HG03108 (cell line): Measurements from ENCODE around the gene EFCAB12.

Source experiments
- ATAC-seq: cut with Tn5 transposase; IDR thresholded peaks from one replicate; pipeline ENCODE4 v1.9.1; 2021; ENCODE audit warnings: moderate library complexity; ENCODE audit not compliant: unreplicated experiment

Gene EFCAB12

GRCh38 chr3:129446926-129447325 lies 18.5 kb upstream of the EFCAB12 start:
- ATAC-seq: no peak

DNA sequence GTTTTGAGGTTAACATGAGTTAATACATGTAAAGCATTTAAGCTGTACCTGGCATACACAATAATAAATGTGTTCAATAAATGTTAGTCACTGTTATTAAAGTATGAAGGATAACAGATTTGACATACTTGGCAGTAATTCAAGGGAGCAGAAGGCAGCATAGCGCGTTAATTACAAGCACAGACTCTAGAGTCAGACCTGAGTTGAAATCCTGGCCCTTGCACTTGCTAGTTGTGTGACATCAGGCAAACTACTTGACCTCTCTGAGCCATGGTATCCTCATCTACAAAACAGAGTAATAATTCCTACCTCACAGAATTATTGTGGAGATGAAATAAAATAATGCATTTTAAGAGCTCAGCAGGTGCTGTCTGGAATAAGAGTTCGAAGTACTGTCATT lies 17.0 kb upstream of the EFCAB12 start:
- no peak for ATAC-seq

DNA sequence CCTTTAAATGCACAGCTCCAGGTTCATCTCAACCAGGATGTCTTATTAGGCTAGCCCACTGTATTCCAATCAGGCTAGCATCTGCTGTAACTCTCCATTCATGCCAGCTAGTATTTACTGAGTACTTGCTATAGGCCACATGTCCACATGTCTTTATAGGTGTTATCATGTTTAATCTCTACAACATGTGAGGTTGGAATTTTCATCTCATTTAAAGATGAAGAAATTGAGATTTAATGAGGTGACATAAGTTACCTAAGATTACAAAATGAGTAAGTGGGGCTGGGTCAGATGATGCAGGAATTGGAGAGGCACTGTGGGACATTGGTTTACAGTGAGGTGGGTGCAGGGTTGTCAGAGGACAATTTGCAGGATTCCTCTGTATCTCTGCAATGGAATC lies 14.5 kb upstream of the EFCAB12 start:
- no peak for ATAC-seq

DNA sequence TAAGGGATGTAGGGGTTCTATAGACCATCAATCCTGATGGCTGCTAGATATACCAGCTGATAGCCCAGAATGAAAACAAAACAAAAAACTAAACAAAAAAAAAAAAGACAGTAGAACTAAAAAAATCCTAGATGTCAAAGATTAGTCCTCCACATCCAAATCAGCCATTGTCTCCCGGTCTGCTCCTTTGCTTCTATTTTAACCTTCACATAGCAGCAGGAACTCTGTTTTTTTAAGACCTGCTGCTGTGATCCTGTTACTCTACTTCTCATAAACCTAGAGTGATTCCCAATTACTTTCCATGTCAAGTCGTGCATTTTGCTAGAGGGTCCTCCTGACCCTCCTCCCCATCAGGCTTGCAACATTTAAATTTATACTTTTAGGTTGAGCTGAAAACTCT lies 14.1 kb upstream of the EFCAB12 start:
- ATAC-seq: no peak

DNA sequence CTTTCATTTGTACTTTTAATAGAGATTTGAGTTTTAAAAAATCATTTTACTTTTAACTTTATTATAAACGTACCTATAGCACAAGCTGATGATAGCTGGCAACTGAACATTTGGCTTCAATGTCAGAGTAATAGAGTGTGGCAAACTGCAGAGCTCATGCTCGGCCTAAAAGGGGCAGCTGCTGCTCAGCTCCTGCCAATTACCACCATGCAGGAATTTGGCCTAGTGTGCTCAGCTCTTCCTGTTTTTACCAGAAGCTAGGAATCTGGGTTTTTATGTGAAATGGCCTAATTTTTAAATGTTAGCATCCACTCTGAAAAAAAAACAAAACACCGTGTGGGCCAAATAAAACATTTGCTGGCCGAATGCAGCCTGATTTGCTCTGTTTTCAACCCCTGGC lies 13.3 kb upstream of the EFCAB12 start:
- no peak for ATAC-seq

DNA sequence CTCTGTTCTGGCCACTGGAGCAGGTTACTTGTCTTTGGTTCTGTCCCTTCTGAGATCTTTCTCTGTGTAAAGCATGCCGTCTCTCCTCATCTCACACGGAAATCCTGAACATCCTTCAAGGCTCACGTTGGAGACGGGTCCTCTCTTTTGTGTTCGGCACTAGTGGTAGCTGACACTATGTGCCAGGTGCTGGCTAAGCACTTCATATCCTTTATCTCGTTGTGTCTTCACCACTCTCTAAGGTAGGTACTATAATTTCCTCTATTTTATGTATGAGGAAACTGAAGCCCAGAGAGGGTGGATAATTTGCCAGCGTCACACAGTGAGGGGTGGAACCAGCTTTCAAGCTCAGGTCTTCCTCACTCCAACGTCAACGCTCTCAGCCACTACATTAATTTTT lies 12.8 kb upstream of the EFCAB12 start:
- ATAC-seq: no peak

- no peak for ATAC-seq
Measured at GRCh38 chr3:129440618-129441190, 12.3 kb upstream of the EFCAB12 start.

- peak; percentile 84 for ATAC-seq
Measured at GRCh38 chr3:129439817-129440617, 11.6 kb upstream of the EFCAB12 start, which contains the start of the genes IFT122 and MBD4. IFT122 (plus strand) TSS chr3:129440224; CDS start chr3:129440331, 107 bp downstream. MBD4 (minus strand) TSS chr3:129439948; CDS start chr3:129439833, 115 bp downstream.

DNA sequence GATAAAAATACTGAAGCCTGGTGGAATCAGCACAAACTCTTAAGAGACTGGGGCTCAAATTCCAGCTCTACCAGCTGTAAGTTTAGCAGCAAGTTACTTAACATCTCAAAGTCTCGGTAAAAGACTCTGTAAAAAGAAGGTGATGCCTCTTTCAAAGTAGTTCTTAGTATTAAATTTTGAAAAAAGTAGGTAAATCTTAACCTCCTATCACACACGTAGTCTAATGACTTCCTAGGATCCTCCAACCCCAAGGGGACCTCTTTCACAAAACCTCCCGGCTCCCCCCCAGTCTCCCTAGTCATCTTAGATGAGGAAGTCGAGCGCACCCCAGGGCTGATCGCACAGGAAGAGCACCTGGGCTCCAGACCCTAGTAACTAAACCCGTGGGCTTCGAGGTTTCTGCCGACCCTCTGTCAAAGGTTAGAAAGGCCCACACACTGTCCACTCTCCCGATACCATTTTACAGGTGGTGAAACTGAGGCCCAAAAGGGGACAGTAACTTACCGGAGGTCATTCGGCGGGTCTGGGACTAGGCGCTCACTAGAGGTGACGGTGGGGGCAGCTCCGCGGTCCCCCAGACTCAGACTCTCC lies 10.9 kb upstream of the EFCAB12 start:
- no peak for ATAC-seq

DNA sequence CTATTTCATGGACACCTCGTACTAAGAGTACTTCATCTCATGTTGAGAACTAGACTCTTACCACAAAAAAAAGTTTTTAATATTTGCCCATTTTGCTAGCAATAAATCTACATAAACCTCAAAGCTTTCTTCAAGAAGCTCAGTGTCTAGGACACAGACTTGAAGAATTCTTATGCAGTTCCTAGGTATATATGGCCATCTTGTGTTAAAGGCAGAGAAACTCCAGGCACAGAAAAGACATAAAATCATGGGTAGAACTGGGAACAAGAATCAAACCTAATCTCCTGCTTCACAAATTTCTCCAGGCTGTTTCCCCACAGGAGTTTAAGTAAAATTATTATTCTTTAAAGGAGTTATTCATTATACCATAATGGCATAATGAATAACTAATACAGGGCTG lies 6.9 kb upstream of the EFCAB12 start:
- no peak for ATAC-seq

DNA sequence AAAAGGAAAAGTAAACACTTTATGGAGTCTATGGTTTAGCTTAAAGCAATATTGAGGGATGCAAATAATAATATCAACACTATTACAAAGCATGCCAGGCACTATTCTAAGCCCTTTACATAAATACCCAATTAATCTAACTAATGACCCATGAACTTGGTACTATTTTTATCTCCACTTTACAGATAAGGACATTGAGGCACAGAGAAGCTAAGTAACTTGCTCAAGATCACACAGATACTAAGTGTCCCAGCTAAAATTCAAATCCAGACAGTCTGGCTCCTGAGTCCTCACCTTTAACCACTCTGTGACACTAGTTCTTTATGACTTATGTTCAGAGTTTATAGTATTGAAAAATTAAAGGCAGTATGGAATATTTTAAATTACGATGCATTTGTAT lies 5.7 kb upstream of the EFCAB12 start:
- ATAC-seq: no peak

- no peak for ATAC-seq
Measured at GRCh38 chr3:129433565-129433964, 5.1 kb upstream of the EFCAB12 start.

GRCh38 chr3:129432671-129433070 lies 4.2 kb upstream of the EFCAB12 start:
- ATAC-seq: no peak

- no peak for ATAC-seq
Measured at GRCh38 chr3:129432036-129432435, 3.6 kb upstream of the EFCAB12 start.

DNA sequence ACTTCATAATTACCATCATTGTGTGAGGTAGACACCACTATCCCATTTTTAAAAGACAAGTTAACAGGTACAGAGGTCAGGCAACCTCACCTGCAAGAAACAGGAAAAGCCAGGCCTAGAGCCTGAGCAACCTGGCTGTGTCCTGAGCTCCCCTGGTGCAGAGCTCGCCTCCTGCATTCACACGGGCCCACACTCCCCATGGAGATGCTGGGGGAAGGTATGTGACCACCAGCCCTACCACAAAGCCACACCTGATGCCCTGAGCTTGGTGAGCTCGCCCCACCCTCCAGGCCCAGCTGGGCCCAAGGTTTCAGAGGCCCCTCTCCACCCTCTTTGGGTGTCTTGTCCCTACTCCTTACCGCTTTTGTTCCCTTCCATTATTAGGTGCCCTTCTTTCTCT lies 1.2 kb upstream of the EFCAB12 start:
- no peak for ATAC-seq

- ATAC-seq: no peak
Measured at GRCh38 chr3:129429080-129429451, 630 bp upstream of the EFCAB12 start.

- no peak for ATAC-seq
Measured at GRCh38 chr3:129428007-129428375, 445 bp downstream of the EFCAB12 start.

- no peak for ATAC-seq
Measured at GRCh38 chr3:129425619-129426018, 2.8 kb downstream of the EFCAB12 start.

DNA sequence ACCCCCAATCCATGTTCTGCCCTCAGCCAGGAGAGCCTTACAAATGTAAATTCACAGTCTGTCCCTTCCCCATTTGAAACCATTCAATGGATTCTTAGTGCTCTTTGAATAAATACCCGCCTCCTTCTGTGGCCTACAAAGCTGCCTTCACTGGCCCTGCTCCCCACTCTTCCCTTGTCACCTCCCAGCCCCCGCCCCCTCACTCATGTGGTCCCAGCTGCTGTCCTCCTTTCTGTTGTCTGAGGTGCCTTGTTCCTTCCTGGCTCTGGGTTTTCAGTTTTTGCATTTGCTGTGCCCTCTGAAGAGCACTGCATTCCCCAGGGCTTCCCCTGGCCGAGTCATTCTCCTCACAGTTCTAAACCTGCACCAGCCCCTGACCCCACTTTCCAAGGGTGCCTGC lies 3.2 kb downstream of the EFCAB12 start:
- no peak for ATAC-seq

- ATAC-seq: peak; percentile 57
Measured at GRCh38 chr3:129424185-129424841, 4.1 kb downstream of the EFCAB12 start.

- ATAC-seq: no peak
Measured at GRCh38 chr3:129422897-129423296, 5.5 kb downstream of the EFCAB12 start.
